ENCODE measurements around the gene LINC01488. TPM values are rescaled to one million over a fixed set of nuclear protein-coding genes. Genes with fewer than 3 reads are reported as not detected.

Gene LINC01488
- total RNA-seq, 3 donors from 2014 or later, result not detected

- no peaks in the 10 kb centered on the region for H3K4me1 ChIP-seq
- no peaks in the 10 kb centered on the region for H3K27me3 ChIP-seq
- no peak for DNase-seq (ENCODE audit: low spot score in 2 of 2)
- no peaks in the 10 kb centered on the region for H3K36me3 ChIP-seq
- H3K4me3 ChIP-seq, result no peak overlapping the region
- peak overlapping the region; percentile 17 to 29 for H3K27ac ChIP-seq
- no peak for TF ChIP-seq POLR2AphosphoS5 (IDR thresholded peaks at IDR 0.05)
- TF ChIP-seq CTCF (IDR thresholded peaks at IDR 0.05), result no peak
- no peak for TF ChIP-seq POLR2A (IDR thresholded peaks at IDR 0.05)
- H3K9me3 ChIP-seq, result peaks cover 8 to 11% of the 10 kb centered on the region in 2 donors
- intact Hi-C loops (cut with DNase I; ENCODE audit: low total_unique reads), result no loop called here
Observed at GRCh38 chr11:69463181-69463994, 18.1 kb upstream of the LINC01488 start.

GRCh38 chr11:69463995-69464960 lies 17.2 kb upstream of the LINC01488 start:
- Histone ChIP-seq H3K36me3 (no peaks in the 10 kb centered on the region), H3K27me3 (no peaks in the 10 kb centered on the region), H3K4me1 (no peaks in the 10 kb centered on the region), H3K27ac (no peak overlapping the region), H3K4me3 (no peak overlapping the region), H3K9me3 (peaks cover 8 to 11% of the 10 kb centered on the region in 2 donors)
- intact Hi-C loops (cut with DNase I; ENCODE audit: low total_unique reads), result no loop called here
- no peak for DNase-seq (ENCODE audit: low spot score in 2 of 2)
- no peak for TF ChIP-seq POLR2AphosphoS5 (IDR thresholded peaks at IDR 0.05)
- no peak for TF ChIP-seq POLR2A (IDR thresholded peaks at IDR 0.05)
- no peak for TF ChIP-seq CTCF (IDR thresholded peaks at IDR 0.05)

- TF ChIP-seq POLR2A (IDR thresholded peaks at IDR 0.05) (no peak), CTCF (IDR thresholded peaks at IDR 0.05) (no peak), POLR2AphosphoS5 (IDR thresholded peaks at IDR 0.05) (no peak)
- Histone ChIP-seq H3K27me3 (no peaks in the 10 kb centered on the region), H3K4me1 (no peaks in the 10 kb centered on the region), H3K36me3 (no peaks in the 10 kb centered on the region), H3K9me3 (peaks cover 8 to 9% of the 10 kb centered on the region in 2 donors), H3K27ac (no peak overlapping the region), H3K4me3 (no peak overlapping the region)
- intact Hi-C loops (cut with DNase I; ENCODE audit: low total_unique reads), result no loop called here
- no peak for DNase-seq (ENCODE audit: low spot score in 2 of 2)
Observed at GRCh38 chr11:69465236-69466000, 16.0 kb upstream of the LINC01488 start.

DNA sequence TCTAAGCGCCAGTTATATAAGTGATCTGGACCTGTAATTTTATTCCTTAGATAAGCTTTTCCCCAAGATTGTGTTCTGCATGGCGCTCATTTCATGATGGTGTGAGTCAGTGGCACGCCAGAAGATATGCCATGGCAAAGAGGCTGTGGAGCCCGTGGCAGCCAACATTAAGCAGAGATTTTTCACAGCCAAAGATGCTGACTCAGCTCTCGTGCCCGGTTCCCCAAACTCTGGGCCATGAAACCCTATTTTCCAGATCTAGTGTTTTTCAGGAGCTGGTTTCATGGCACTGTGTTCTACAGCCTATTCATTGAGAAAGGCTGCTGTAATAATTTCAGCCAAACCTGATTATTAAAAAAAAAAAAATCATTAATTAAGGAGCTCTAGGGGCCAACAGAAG lies 15.4 kb upstream of the LINC01488 start:
- Histone ChIP-seq H3K4me3 (no peak overlapping the region), H3K27me3 (no peaks in the 10 kb centered on the region), H3K27ac (no peak overlapping the region), H3K36me3 (no peaks in the 10 kb centered on the region), H3K4me1 (no peaks in the 10 kb centered on the region), H3K9me3 (peaks cover 3% of the 10 kb centered on the region in 2 donors)
- TF ChIP-seq POLR2A (IDR thresholded peaks at IDR 0.05) (no peak), POLR2AphosphoS5 (IDR thresholded peaks at IDR 0.05) (no peak)
- intact Hi-C loops (cut with DNase I; ENCODE audit: low total_unique reads), result no loop called here
- DNase-seq (ENCODE audit: low spot score in 2 of 2), result no peak

DNA sequence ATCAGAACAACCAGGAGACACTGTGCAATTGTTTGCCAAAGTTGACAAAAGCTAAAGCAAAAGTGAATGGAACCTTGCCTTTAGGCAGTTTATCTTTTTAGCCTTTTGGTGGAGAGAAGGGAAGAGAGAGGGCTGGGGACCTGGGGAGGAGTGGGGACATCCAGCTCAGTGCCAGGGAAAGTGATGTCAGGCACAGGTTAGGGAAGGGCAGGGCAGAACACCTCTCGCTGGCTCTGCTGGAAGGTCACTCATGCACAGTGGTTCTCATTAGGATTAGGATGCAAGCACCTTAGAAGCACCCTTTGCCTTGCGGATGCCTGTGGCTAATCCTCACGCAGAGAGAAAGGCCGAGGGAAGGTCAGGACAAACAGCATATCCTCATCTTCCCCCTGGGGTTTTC lies 14.3 kb upstream of the LINC01488 start:
- no peak for DNase-seq (ENCODE audit: low spot score in 2 of 2)
- TF ChIP-seq CTCF (IDR thresholded peaks at IDR 0.05), result no peak
- TF ChIP-seq POLR2A (IDR thresholded peaks at IDR 0.05), result no peak
- TF ChIP-seq POLR2AphosphoS5 (IDR thresholded peaks at IDR 0.05), result no peak
- no peaks in the 10 kb centered on the region for H3K27me3 ChIP-seq
- H3K4me3 ChIP-seq, result no peak overlapping the region
- intact Hi-C loops (cut with DNase I; ENCODE audit: low total_unique reads), result no loop called here
- no peak overlapping the region for H3K27ac ChIP-seq
- no peaks in the 10 kb centered on the region for H3K9me3 ChIP-seq
- no peaks in the 10 kb centered on the region for H3K4me1 ChIP-seq
- no peaks in the 10 kb centered on the region for H3K36me3 ChIP-seq

Measured in breast epithelium (tissue), 4 donors.